ENCODE measurements around the gene CDK11B. TPM values are rescaled to one million over a fixed set of nuclear protein-coding genes. Genes with fewer than 3 reads are reported as not detected.

CDK11B gene
- total and polyA plus RNA-seq, 2 donors from 2014 or later, result 13.9 to 24.0 TPM

GRCh38 chr1:1599030-1599934 is 59.5 kb downstream of the CDK11B start:
- Histone ChIP-seq H3K4me1 (ENCODE audit: control insufficient read depth in 2 of 3, insufficient read depth in 2 of 3, low read depth in 1 of 3, low read length in 3 of 3) (peaks cover 0 to 17% (median 0%) of the 10 kb centered on the region in 3 donors), H3K36me3 (ENCODE audit: control insufficient read depth in 2 of 3, insufficient read depth in 3 of 3, low read length in 3 of 3) (no peaks in the 10 kb centered on the region), H3K9ac (ENCODE audit: low read length in 3 of 3) (no peak overlapping the region), H3K27me3 (ENCODE audit: control insufficient read depth, insufficient read depth, low read length) (peaks cover 11% of the 10 kb centered on the region), H3K27ac (ENCODE audit: low read depth in 2 of 2, low read length in 2 of 2) (no peak overlapping the region), H3K4me3 (ENCODE audit: low read length in 3 of 3) (no peak overlapping the region), H3K9me3 (ENCODE audit: control insufficient read depth in 2 of 3, insufficient read depth in 1 of 3, low read length in 3 of 3) (no peaks in the 10 kb centered on the region)
- no peak for TF ChIP-seq CTCF (IDR thresholded peaks at IDR 0.05; ENCODE audit: borderline replicate concordance, extremely low read depth, insufficient read depth)
- DNase-seq (peak in 3 of 5 donors; percentile 27 to 68 (median 54)), FAIRE-seq (no peak)
- intact Hi-C loops (cut with DNase I), result no loop called here

- Histone ChIP-seq H3K4me3 (ENCODE audit: low read length in 3 of 3) (no peak overlapping the region), H3K27me3 (ENCODE audit: control insufficient read depth, insufficient read depth, low read length) (peaks cover 11% of the 10 kb centered on the region), H3K4me1 (ENCODE audit: control insufficient read depth in 2 of 3, insufficient read depth in 2 of 3, low read depth in 1 of 3, low read length in 3 of 3) (peaks cover 0 to 17% (median 0%) of the 10 kb centered on the region in 3 donors), H3K27ac (ENCODE audit: low read depth in 2 of 2, low read length in 2 of 2) (no peak overlapping the region), H3K9ac (ENCODE audit: low read length in 3 of 3) (no peak overlapping the region), H3K36me3 (ENCODE audit: control insufficient read depth in 2 of 3, insufficient read depth in 3 of 3, low read length in 3 of 3) (no peaks in the 10 kb centered on the region), H3K9me3 (ENCODE audit: control insufficient read depth in 2 of 3, insufficient read depth in 1 of 3, low read length in 3 of 3) (no peaks in the 10 kb centered on the region)
- no peak for TF ChIP-seq CTCF (IDR thresholded peaks at IDR 0.05; ENCODE audit: borderline replicate concordance, extremely low read depth, insufficient read depth)
- intact Hi-C loops (cut with DNase I), result no loop called here
- DNase-seq (no peak), FAIRE-seq (no peak)
Measured at GRCh38 chr1:1598720-1599029, 60.1 kb downstream of the CDK11B start.

- FAIRE-seq, result no peak
- no peak for TF ChIP-seq CTCF (IDR thresholded peaks at IDR 0.05; ENCODE audit: borderline replicate concordance, extremely low read depth, insufficient read depth)
- no peak overlapping the region for H3K27ac ChIP-seq (ENCODE audit: low read depth in 2 of 2, low read length in 2 of 2)
- H3K4me1 ChIP-seq (ENCODE audit: control insufficient read depth in 2 of 3, insufficient read depth in 2 of 3, low read depth in 1 of 3, low read length in 3 of 3), result peaks cover 0 to 17% (median 0%) of the 10 kb centered on the region in 3 donors
- intact Hi-C loops (cut with DNase I), result no loop called here
- peak overlapping the region in 1 of 3 donors; percentile 12 for H3K9ac ChIP-seq (ENCODE audit: low read length in 3 of 3)
- no peaks in the 10 kb centered on the region for H3K9me3 ChIP-seq (ENCODE audit: control insufficient read depth in 2 of 3, insufficient read depth in 1 of 3, low read length in 3 of 3)
- no peaks in the 10 kb centered on the region for H3K36me3 ChIP-seq (ENCODE audit: control insufficient read depth in 2 of 3, insufficient read depth in 3 of 3, low read length in 3 of 3)
- DNase-seq, result no peak
- peaks cover 11% of the 10 kb centered on the region for H3K27me3 ChIP-seq (ENCODE audit: control insufficient read depth, insufficient read depth, low read length)
- H3K4me3 ChIP-seq (ENCODE audit: low read length in 3 of 3), result no peak overlapping the region
Measured at GRCh38 chr1:1598051-1598719, 60.6 kb downstream of the CDK11B start.

Data from kidney (tissue), 14 donors.